ENCODE results near the gene MYO18A. TPM values are rescaled to one million over a fixed set of nuclear protein-coding genes. Genes with fewer than 3 reads are reported as not detected.

MYO18A gene
- total RNA-seq, 4 donors from 2014 or later = 104 to 359 (median 188) TPM

DNA sequence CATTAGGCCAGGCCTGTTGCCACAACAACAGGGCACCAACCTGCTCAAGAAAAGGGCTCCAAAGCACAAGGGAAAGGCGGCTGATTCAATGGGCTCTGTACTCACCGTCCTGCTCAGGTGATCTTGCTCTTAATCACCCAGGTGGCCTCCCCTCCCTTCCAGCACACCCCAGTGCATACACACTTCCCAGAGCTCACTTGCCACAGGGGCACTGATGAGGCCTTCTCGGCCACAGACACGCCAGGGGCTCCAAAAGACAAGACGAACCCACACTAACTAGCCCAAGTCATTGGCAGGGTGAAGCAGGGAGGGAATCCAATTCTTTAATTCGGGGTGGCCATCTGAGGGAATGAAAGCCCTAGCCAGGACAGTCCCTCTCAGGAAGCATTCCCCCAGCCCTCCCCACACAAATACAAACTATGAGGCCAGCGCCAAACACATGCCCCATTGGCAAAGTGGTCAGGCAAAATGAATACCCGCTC lies 1.4 kb downstream of the MYO18A start:
- Histone ChIP-seq H3K4me1 (peaks cover 0 to 28% (median 10%) of the 10 kb centered on the region in 4 donors), H3K27ac (peak overlapping the region; percentile 75 to 93 (median 86)), H3K27me3 (no peaks in the 10 kb centered on the region), H3K9me3 (no peaks in the 10 kb centered on the region), H3K36me3 (peaks cover 0 to under 1% (median 0%) of the 10 kb centered on the region in 3 donors), H3K4me3 (peak overlapping the region in 2 of 4 donors; percentile 88 to 89)
- TF ChIP-seq POLR2A (IDR thresholded peaks at IDR 0.05) = peak in 1 of 2 donors; percentile 37
- no peak for TF ChIP-seq CTCF (IDR thresholded peaks at IDR 0.05)
- peak in 2 of 3 donors; percentile 71 to 73 for DNase-seq

GRCh38 chr17:29177871-29178749 lies 2.1 kb downstream of the MYO18A start:
- peaks cover 0 to 28% (median 10%) of the 10 kb centered on the region in 4 donors for H3K4me1 ChIP-seq
- H3K9me3 ChIP-seq = no peaks in the 10 kb centered on the region
- DNase-seq = peak; percentile 15 to 83 (median 79)
- TF ChIP-seq CTCF (IDR thresholded peaks at IDR 0.05) (no peak), POLR2A (IDR thresholded peaks at IDR 0.05) (peak; percentile 63 to 66)
- peak overlapping the region; percentile 75 to 93 (median 86) for H3K27ac ChIP-seq
- H3K4me3 ChIP-seq = peak overlapping the region in 2 of 4 donors; percentile 73 to 89
- H3K36me3 ChIP-seq = peaks cover 0 to 4% (median 0%) of the 10 kb centered on the region in 3 donors
- no peaks in the 10 kb centered on the region for H3K27me3 ChIP-seq

- peak overlapping the region in 2 of 4 donors; percentile 63 to 73 for H3K4me3 ChIP-seq
- no peak for DNase-seq
Measured at GRCh38 chr17:29177541-29177870, 2.7 kb downstream of the MYO18A start.

DNA sequence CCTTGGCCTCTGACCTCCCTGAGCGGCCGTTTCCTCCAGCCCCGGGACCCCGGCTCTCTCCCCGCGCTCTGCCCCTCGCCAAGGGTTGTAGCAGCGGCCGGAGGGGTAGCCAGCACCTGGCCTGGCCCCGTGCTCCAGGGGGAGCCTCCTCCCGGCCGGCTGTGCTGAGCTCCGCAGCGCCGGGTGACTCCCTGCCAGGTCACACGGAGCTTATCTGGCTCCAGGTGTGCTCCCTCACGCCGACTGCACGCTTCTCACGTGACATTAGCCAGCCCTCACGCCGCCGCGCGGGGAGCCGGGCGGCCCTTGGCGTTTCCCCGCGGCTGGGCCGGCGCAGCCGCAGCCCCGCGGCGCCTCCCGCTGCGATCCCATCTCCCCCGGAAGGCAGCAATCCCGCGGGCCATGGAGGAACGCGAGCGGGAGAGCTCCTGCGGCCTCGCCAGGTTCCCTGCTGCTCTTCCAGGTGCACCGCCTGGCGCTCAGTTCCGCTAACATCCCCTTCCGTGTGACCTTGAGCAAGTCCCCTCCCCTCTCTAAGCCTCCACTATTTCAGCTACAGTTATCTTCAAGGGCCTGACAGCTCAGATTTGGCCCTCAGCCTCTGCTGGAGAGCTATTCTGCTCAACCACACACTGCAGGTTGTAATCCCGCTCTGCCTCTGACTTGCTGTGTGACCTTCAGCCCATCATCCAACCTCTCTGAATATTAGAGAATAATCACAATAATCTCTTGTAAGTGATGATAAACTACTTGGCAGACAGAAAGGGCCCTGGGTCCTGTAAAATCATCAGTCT lies 3.4 kb downstream of the MYO18A start:
- H3K4me1 ChIP-seq = peaks cover 0 to 28% (median 10%) of the 10 kb centered on the region in 4 donors
- peak overlapping the region; percentile 75 to 93 (median 86) for H3K27ac ChIP-seq
- H3K9me3 ChIP-seq = no peaks in the 10 kb centered on the region
- peak; percentile 67 to 90 (median 90) for DNase-seq
- H3K4me3 ChIP-seq = peak overlapping the region; percentile 47 to 73 (median 62)
- H3K27me3 ChIP-seq = no peaks in the 10 kb centered on the region
- peak in 2 of 6 experiments; percentile 9 to 11 for TF ChIP-seq CTCF (IDR thresholded peaks at IDR 0.05)
- TF ChIP-seq POLR2A (IDR thresholded peaks at IDR 0.05) = peak; percentile 82 to 88
- peaks cover 0 to 4% (median 0%) of the 10 kb centered on the region in 3 donors for H3K36me3 ChIP-seq

More at GRCh38 chr17:29177541-29177870, 2.7 kb downstream of the MYO18A start:
- Histone ChIP-seq H3K9me3 (no peaks in the 10 kb centered on the region), H3K27me3 (no peaks in the 10 kb centered on the region), H3K4me1 (peaks cover 0 to 28% (median 10%) of the 10 kb centered on the region in 4 donors), H3K36me3 (peaks cover 0 to 4% (median 0%) of the 10 kb centered on the region in 3 donors), H3K27ac (peak overlapping the region; percentile 75 to 93 (median 86))
- TF ChIP-seq CTCF (IDR thresholded peaks at IDR 0.05) = no peak
- no peak for TF ChIP-seq POLR2A (IDR thresholded peaks at IDR 0.05)

DNA sequence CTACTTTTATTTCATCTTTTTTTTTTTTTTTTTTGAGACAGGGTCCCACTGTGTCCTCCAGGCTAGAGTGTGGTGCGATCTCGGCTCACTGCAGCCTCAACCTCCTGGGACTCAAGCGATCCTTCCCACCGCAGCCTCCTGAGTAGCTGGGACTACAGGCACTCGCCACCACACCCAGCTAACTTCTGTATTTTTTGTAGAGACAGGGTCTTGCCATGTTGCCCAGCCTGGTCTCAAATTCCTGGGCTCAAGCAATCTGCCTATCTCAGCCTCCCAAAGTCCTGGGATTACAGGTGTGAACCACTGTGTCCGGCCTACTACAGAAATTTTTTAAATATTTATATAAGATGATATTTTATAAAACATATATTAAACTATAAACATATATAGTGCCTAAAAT lies 4.8 kb downstream of the MYO18A start:
- TF ChIP-seq POLR2A (IDR thresholded peaks at IDR 0.05) (no peak), CTCF (IDR thresholded peaks at IDR 0.05) (no peak)
- Histone ChIP-seq H3K4me3 (peak overlapping the region in 1 of 4 donors; percentile 63), H3K27ac (peak overlapping the region in 1 of 4 donors; percentile 93), H3K9me3 (no peaks in the 10 kb centered on the region), H3K27me3 (no peaks in the 10 kb centered on the region), H3K36me3 (peaks cover 0 to 4% (median 0%) of the 10 kb centered on the region in 3 donors), H3K4me1 (peaks cover 0 to 17% (median 5%) of the 10 kb centered on the region in 4 donors)
- peak in 1 of 3 donors; percentile 8 for DNase-seq
